GM19328 (cell line): ENCODE measurements around the gene IQSEC1.

Experiments used
- ATAC-seq: cut with Tn5 transposase; IDR thresholded peaks from one replicate; pipeline ENCODE4 v1.9.1; 2021; ENCODE audit warnings: mild to moderate bottlenecking, moderate library complexity; ENCODE audit not compliant: unreplicated experiment

IQSEC1 gene

DNA sequence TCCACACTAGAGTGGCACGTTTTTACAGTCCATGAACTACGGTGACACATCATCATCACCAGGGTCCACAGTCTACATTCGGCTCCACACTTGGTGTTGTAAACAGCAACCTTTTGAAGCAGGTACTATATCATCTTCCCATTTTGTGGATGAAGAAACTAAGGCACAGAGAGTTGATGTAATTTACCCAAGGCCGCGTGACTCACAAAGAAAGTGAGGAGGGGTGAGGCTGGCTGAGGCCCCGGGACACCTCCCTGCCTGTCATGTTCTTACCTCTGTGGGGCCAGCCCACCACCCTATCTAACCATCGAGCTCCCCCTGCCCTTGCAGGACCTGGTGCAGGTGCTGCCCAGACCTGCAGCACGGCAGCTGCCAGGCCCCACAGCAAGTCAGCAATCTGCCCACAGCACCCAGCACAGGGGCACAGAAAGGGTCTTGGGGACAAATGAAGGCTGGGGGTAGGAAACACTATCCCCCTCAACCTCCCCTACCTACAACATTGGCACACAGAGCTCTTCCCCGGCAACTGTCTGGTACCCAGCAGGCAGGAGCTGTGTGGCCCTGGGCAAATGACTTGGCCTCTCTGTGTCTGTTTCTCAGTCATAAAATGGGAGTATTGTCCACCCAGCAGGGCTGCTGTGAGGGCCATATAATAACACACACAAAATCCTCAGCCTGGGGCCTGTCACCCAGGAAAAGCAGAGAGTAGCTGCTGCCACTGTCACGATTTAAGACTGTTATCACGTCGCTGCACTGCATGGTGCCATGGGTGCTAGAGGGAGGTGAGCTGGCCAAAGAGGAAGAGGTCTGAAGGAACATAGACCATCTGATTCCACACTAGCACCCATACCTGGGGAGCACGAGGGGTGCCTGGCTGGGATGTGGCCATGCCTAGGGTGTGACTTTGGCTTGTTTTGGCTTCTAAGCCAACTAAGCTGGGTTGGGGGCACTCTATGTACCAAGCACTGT, 115.1 kb downstream of the IQSEC1 start:
- no peak for ATAC-seq

- ATAC-seq, result no peak
These were observed 115.9 kb downstream of the IQSEC1 start for GRCh38 chr3:12957339-12957738.

DNA sequence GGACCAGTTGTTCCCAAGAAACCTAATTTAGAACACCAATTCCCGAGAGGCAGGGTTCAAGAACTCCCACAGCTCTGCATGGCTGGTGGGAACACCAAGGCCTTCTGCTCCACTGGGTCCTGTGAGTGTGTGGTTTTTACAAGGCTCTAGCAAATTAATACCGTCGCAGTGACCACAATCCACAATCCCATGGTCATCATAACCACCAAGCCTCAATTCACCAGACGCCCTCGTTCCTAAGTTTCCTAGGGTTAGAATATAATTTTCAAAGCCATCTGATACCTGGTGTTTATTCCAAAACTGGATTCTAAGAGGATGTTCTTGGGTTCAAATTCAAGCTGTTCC, 116.9 kb downstream of the IQSEC1 start:
- no peak for ATAC-seq

DNA sequence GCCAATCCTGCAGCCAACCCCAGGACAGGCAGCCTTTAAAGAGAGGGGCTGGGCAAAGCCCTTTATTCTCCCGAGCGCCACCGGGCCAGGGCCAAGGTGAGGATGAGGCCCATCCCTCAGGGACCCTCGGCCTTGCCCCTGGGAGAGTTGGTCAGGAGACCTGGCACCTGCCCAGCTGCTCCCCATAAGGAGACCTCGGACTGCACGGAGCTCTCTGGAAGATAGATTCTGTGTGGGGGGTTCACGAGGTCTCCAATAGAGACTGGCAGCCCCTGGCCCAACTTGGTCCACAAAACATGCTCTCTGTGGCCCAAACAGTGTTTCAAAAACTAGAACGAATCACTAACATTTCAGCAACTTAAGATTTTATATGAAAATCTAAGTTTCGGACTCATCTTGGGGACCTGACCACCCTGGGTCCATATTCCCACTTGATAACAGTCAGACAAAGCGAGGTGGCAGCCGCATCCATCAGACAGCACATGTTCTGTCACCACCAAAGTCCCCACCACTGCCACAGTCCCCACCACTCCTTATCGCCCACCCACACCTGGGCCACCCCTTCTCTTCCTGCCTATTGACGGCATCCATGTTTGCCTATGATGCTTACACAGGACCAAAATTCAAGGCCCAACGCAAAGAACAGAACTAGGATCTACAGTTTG, 117.4 kb downstream of the IQSEC1 start:
- ATAC-seq, result no peak

DNA sequence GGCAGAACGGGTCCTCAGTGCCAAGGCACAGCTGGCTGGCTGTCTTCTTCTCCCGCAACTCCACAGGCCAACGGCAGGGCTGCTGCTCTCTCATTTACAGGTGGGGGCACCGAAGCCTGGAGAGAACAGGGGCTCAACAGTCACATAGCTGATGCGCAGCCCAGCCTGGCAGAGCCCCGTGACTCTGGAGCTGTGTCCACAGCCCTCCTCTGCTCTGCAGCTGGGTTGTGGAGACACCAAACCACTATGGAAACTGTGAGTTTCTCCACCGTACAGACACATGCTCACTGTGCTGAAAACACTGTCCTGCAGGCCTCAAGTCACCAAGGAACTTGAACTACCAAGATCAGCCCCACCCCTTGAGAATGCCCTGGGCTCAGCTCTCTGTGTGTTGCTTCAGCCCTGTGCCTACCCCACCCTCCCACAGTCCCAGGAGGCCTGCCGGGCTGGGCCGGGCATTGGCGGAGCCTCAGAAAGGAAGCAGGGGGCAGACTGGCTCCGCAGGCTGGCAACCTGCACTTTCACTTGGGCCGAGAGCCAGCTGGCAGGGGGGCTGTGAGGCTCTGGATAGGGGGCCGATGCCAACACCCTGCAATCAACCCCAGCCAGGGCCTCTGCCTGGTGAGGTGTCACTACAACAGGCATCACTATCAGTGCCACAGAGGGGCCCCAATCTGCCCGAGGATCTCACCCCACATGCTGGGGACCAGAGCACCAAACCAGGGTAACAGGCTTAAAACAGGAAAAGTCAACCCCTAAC, 118.2 kb downstream of the IQSEC1 start:
- no peak for ATAC-seq

- no peak for ATAC-seq
These were observed 119.0 kb downstream of the IQSEC1 start for GRCh38 chr3:12954180-12954579.

DNA sequence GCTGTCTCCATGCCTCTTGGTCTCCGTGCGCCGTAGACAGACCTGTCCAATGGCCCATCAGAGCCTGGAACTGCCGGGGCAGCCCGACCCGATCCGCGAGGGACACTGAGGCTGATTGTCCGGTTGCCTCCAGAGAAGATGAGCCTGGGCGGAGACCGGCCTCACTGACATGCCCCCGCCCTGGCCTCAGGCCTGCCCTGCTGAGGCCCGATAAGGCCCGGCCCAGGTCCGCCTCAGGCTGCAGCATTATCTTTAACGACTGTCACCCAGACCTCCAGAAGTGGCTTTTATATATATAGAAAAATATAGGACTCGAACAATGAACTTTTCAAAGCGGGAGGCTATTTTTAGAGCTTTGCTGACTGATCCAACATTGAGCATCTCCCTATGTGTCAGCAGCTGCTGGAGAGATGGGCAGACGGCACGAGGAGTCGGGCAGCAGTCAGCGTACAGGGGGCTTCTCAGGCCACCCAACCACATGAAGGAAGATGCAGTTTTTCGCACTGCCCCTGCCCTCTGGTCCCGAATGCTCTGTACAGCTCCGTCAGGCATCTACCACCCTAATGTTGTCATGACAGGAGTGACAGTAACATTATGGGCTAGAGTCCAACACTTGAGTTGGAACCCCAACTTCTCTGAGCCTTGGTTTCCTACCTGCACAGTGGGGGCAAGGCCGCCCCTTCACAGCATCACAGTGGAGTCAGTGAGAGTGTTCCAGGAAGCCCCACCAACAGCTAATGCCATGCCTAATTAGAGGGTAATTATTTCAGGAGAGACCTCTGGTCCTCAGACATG, 119.8 kb downstream of the IQSEC1 start:
- ATAC-seq, result no peak

GRCh38 chr3:12952343-12953200, 120.7 kb downstream of the IQSEC1 start:
- no peak for ATAC-seq

- ATAC-seq, result no peak
These were observed 124.1 kb downstream of the IQSEC1 start for GRCh38 chr3:12948891-12949711.

GRCh38 chr3:12948371-12948770, 124.9 kb downstream of the IQSEC1 start:
- no peak for ATAC-seq

- no peak for ATAC-seq
These were observed 125.5 kb downstream of the IQSEC1 start for GRCh38 chr3:12947504-12948369.

DNA sequence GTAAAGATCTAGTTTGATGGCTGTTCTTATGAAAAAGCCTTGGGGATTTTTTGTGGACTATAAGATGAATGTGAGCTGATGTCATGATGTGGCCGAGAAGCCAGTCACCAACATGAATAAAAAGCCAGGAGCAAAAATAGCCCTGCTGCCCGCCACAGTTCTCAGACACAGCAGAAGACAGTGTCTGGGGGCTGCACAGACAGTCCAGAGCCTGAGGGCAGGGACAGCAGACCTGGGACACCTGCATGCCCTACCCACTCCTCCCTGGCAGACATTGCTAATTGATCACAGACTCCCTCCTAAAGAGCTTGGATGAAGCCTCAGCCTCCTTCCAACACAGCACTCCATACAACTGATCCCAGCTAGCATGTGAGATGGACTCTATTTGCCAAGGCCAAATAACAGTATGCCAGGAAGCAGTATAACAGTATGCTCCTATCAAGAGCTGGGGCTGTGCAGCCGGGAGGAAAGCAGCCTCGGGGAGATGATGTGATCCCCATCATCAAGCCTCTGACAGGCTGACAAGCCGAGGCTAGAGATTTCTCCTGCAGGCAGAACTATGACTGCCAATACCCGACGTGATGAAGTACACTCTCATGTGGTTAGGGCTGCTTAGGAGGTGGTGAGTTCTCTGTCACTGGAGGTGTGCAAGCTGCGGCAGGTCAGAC, 126.4 kb downstream of the IQSEC1 start:
- ATAC-seq, result no peak

- no peak for ATAC-seq
These were observed 127.0 kb downstream of the IQSEC1 start for GRCh38 chr3:12946251-12946648.

DNA sequence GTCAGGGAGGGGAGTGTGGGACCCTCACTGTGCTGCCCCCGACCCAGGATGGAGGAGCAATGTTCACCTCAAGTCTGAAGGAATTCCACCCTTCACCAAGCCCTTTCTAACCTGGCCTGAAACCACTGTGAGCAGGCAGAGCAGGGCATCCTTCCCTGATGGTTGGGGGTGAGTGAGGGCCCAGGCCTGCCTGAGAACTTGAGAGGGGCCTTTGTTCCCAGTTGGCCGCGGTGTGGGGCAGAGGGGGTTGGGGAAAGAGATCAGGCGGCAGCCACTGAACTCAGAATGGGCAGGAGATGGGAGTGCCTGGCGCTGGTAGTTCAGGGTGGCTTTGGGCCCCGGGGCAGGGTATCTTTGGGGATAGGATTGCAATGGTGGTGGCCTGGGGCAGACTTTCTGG, 128.4 kb downstream of the IQSEC1 start:
- no peak for ATAC-seq

DNA sequence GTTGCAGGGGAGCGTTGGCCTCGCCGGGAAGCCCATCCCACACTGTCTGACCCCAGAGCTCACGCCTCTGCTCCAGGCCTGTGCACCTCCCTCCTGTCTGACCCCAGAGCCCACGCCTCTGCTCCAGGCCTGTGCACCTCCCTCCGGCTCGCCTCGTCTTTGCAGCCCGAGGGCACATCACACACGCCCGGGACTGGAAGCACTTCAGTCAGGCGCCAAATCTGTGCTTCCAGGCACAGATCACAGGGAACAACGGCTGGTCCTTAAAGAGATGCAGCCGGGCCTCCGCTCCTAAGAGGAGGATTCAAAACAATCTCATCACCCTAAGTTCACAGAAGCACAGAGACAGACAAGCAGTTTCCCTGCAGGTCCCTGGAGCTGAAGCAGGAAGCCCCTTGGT, 128.8 kb downstream of the IQSEC1 start:
- ATAC-seq, result no peak

GRCh38 chr3:12943124-12944021, 129.9 kb downstream of the IQSEC1 start:
- ATAC-seq, result no peak
